Ascending aorta (tissue), 2 donors: ENCODE measurements around the gene TEX2. TPM values are rescaled to one million over a fixed set of nuclear protein-coding genes. Genes with fewer than 3 reads are reported as not detected.

Source experiments
- DNase-seq, 2 donors: peaks; one replicate each; pipeline ENCODE4 v3.0.0-alpha.2; 2019; ENCODE audit warnings: low spot score in 2 of 2
- H3K27ac ChIP-seq, 2 donors: fragments of 200-600 bp; sonication (generic); one replicate each; pipeline ENCODE4 v1.5.1; 2016 to 2017; ENCODE audit warnings: mild to moderate bottlenecking in 1 of 2
- H3K27me3 ChIP-seq: fragments of 200-600 bp; sonication (generic); one replicate; pipeline ENCODE4 v1.5.1; 2017
- H3K36me3 ChIP-seq, 2 donors: fragments of 200-600 bp; sonication (generic); one replicate each; pipeline ENCODE4 v1.5.1; 2016
- H3K4me1 ChIP-seq, 2 donors: fragments of 200-600 bp; sonication (generic); one replicate each; pipeline ENCODE4 v1.5.1; 2016 to 2017; ENCODE audit warnings: mild to moderate bottlenecking in 1 of 2
- H3K4me3 ChIP-seq, 2 donors: fragments of 200-600 bp; sonication (generic); one replicate each; pipeline ENCODE4 v1.5.1; 2016 to 2017; ENCODE audit warnings: mild to moderate bottlenecking in 1 of 2
- H3K9me3 ChIP-seq, 2 donors: fragments of 200-600 bp; sonication (generic); one replicate each; pipeline ENCODE4 v1.5.1; 2016
- CTCF ChIP-seq, 3 experiments: fragments of 200-600 bp in 2 of 3; fragments of 450-650 bp in 1 of 3; sonication (generic) in 2 of 3; IDR thresholded peaks; one replicate each; pipeline ENCODE4 v1.5.1; 2016 to 2019; ENCODE audit warnings: antibody characterized with exemption in 3 of 3, mild to moderate bottlenecking in 1 of 3, moderate library complexity in 1 of 3
- intact Hi-C: fragments of 100-400 bp; cut with DNase I; formaldehyde crosslinking; loops from one replicate; pipeline ENCODE4 v1.15.1; 2023
- total RNA-seq: library from RNA; depleted of rRNA; stranded (reverse); fragments of >200 nt; gene quantifications from one replicate; pipeline ENCODE4 v1.1.0, GENCODE V29; 2016

Gene TEX2
- total RNA-seq, 1 donor from 2014 or later, result 94.6 TPM

- no peak overlapping the region for H3K4me3 ChIP-seq
- H3K27me3 ChIP-seq, result no peaks in the 10 kb centered on the region
- H3K27ac ChIP-seq, result no peak overlapping the region
- no peak for DNase-seq
- intact Hi-C loops, result no loop called here
- no peaks in the 10 kb centered on the region for H3K9me3 ChIP-seq
- no peaks in the 10 kb centered on the region for H3K36me3 ChIP-seq
- peaks cover 0 to 8% of the 10 kb centered on the region in 2 donors for H3K4me1 ChIP-seq
- no peak for TF ChIP-seq CTCF (IDR thresholded peaks at IDR 0.05)
Observed at GRCh38 chr17:64205804-64206203, 57.3 kb downstream of the TEX2 start.

GRCh38 chr17:64203630-64204029 is 59.4 kb downstream of the TEX2 start:
- no peaks in the 10 kb centered on the region for H3K9me3 ChIP-seq
- TF ChIP-seq CTCF (IDR thresholded peaks at IDR 0.05), result no peak
- peaks cover 0 to 8% of the 10 kb centered on the region in 2 donors for H3K4me1 ChIP-seq
- intact Hi-C loops, result no loop called here
- H3K36me3 ChIP-seq, result no peaks in the 10 kb centered on the region
- H3K4me3 ChIP-seq, result no peak overlapping the region
- no peak for DNase-seq
- H3K27me3 ChIP-seq, result no peaks in the 10 kb centered on the region
- H3K27ac ChIP-seq, result no peak overlapping the region

GRCh38 chr17:64202683-64203344 is 60.2 kb downstream of the TEX2 start:
- no peak overlapping the region for H3K4me3 ChIP-seq
- H3K27ac ChIP-seq, result no peak overlapping the region
- TF ChIP-seq CTCF (IDR thresholded peaks at IDR 0.05), result no peak
- peaks cover 0 to 1% of the 10 kb centered on the region in 2 donors for H3K9me3 ChIP-seq
- no peaks in the 10 kb centered on the region for H3K27me3 ChIP-seq
- no peaks in the 10 kb centered on the region for H3K36me3 ChIP-seq
- intact Hi-C loops, result no loop called here
- DNase-seq, result no peak
- peaks cover 0 to 8% of the 10 kb centered on the region in 2 donors for H3K4me1 ChIP-seq

GRCh38 chr17:64200080-64201032 is 62.7 kb downstream of the TEX2 start:
- Histone ChIP-seq H3K36me3 (no peaks in the 10 kb centered on the region), H3K9me3 (peaks cover 0 to 9% of the 10 kb centered on the region in 2 donors), H3K27me3 (no peaks in the 10 kb centered on the region), H3K27ac (no peak overlapping the region), H3K4me3 (no peak overlapping the region), H3K4me1 (no peaks in the 10 kb centered on the region)
- no peak for DNase-seq
- intact Hi-C loops, result no loop called here
- no peak for TF ChIP-seq CTCF (IDR thresholded peaks at IDR 0.05)

- Histone ChIP-seq H3K27ac (no peak overlapping the region), H3K27me3 (no peaks in the 10 kb centered on the region), H3K9me3 (peaks cover 0 to 9% of the 10 kb centered on the region in 2 donors), H3K4me3 (no peak overlapping the region), H3K4me1 (no peaks in the 10 kb centered on the region), H3K36me3 (peaks cover 0 to under 1% of the 10 kb centered on the region in 2 donors)
- intact Hi-C loops, result no loop called here
- no peak for TF ChIP-seq CTCF (IDR thresholded peaks at IDR 0.05)
- DNase-seq, result no peak
Observed at GRCh38 chr17:64198331-64199090, 64.5 kb downstream of the TEX2 start.
